NK-92 (cell line): Measurements from ENCODE around the gene CCDC86.

Source experiments
- DNase-seq: peaks from one replicate; lab custom pipeline; 2025; ENCODE audit not compliant: unreplicated experiment; lab: John Stamatoyannopoulos, UW

Gene CCDC86

GRCh38 chr11:60867871-60868681 is 26.2 kb downstream of the CCDC86 start:
- no peak for DNase-seq

GRCh38 chr11:60868682-60869450 is 27.0 kb downstream of the CCDC86 start:
- no peak for DNase-seq

GRCh38 chr11:60869451-60869825 is 27.5 kb downstream of the CCDC86 start:
- no peak for DNase-seq

- DNase-seq: no peak
Observed at GRCh38 chr11:60870276-60870675, 28.4 kb downstream of the CCDC86 start.

GRCh38 chr11:60870733-60871377 is 28.9 kb downstream of the CCDC86 start:
- no peak for DNase-seq

- no peak for DNase-seq
Observed at GRCh38 chr11:60871378-60872061, 29.6 kb downstream of the CCDC86 start.

- DNase-seq: no peak
Observed at GRCh38 chr11:60872124-60872960, 30.4 kb downstream of the CCDC86 start.

GRCh38 chr11:60872961-60873524 is 31.1 kb downstream of the CCDC86 start:
- no peak for DNase-seq

- DNase-seq: no peak
Observed at GRCh38 chr11:60873533-60873932, 31.6 kb downstream of the CCDC86 start.

GRCh38 chr11:60874421-60875365 is 32.8 kb downstream of the CCDC86 start:
- DNase-seq: no peak

- no peak for DNase-seq
Observed at GRCh38 chr11:60875366-60876167, 33.7 kb downstream of the CCDC86 start.

- DNase-seq: no peak
Observed at GRCh38 chr11:60876168-60876485, 34.2 kb downstream of the CCDC86 start.

GRCh38 chr11:60878245-60879101 is 36.6 kb downstream of the CCDC86 start:
- no peak for DNase-seq

GRCh38 chr11:60879104-60879503 is 37.2 kb downstream of the CCDC86 start:
- no peak for DNase-seq

- no peak for DNase-seq
Observed at GRCh38 chr11:60879971-60880588, 38.2 kb downstream of the CCDC86 start.

GRCh38 chr11:60880643-60881282 is 38.9 kb downstream of the CCDC86 start:
- no peak for DNase-seq
